Measurements from ENCODE around the gene PIAS2.

- TF ChIP-seq REST (IDR thresholded peaks at IDR 0.05; ENCODE audit: insufficient read depth in 1 of 2, low read depth in 2 of 2, low read length in 2 of 2): no peak
- TF ChIP-seq POLR2AphosphoS5 (IDR thresholded peaks at IDR 0.05; ENCODE audit: low read depth, low read length): no peak
- no peak for TF ChIP-seq SIN3A (IDR thresholded peaks at IDR 0.05; ENCODE audit: borderline replicate concordance, insufficient read depth, low read length)
- TF ChIP-seq TAF1 (IDR thresholded peaks at IDR 0.05; ENCODE audit: borderline replicate concordance, insufficient read depth, low read length): no peak
These were observed 83.4 kb downstream of the PIAS2 start for GRCh38 chr18:46833899-46834298.

Measured in PFSK-1 (cell line).